Liver (tissue), 3 donors: Measurements from ENCODE around the gene ICOSLG.
"Not testable (repeated sequence)": the region's sequence is repeated elsewhere in the genome, so short reads cannot be mapped to it uniquely, and the experiment has no call there.

ENCODE experiments used
- ATF3 ChIP-seq: IDR thresholded peaks from 2 replicates; pipeline ENCODE4 v1.6.1; 2016; ENCODE audit warnings: antibody characterized with exemption
- CTCF ChIP-seq: fragments of 150-350 bp; IDR thresholded peaks from 2 replicates; pipeline ENCODE4 v1.5.1; 2017; ENCODE audit warnings: improper control_type of control experiment, low read depth, low read length; ENCODE audit not compliant: missing input control
- GABPA ChIP-seq, 2 donors: IDR thresholded peaks in 1 of 2; conservative IDR thresholded peaks in 1 of 2; 2 replicates each; pipeline ENCODE4 v1.6.1; 2016; ENCODE audit warnings: antibody characterized with exemption in 2 of 2, mild to moderate bottlenecking in 1 of 2, moderate library complexity in 1 of 2
- HNF4A ChIP-seq, 2 donors: conservative IDR thresholded peaks; 2 replicates each; pipeline ENCODE4 v1.6.1; 2016; ENCODE audit warnings: antibody characterized with exemption in 2 of 2, mild to moderate bottlenecking in 2 of 2
- NR2F2 ChIP-seq: IDR thresholded peaks from 2 replicates; pipeline ENCODE4 v1.6.1; 2016; ENCODE audit warnings: antibody characterized with exemption
- RAD21 ChIP-seq, 2 donors: IDR thresholded peaks; 2 replicates each; pipeline ENCODE4 v1.6.1; 2016; ENCODE audit warnings: antibody characterized with exemption in 2 of 2, mild to moderate bottlenecking in 2 of 2
- SP1 ChIP-seq: IDR thresholded peaks from 2 replicates; pipeline ENCODE4 v1.6.1; 2018; ENCODE audit warnings: antibody characterized with exemption, mild to moderate bottlenecking
- TAF1 ChIP-seq: conservative IDR thresholded peaks from 2 replicates; pipeline ENCODE4 v1.6.1; 2016; ENCODE audit warnings: antibody characterized with exemption, mild to moderate bottlenecking
- YY1 ChIP-seq: IDR thresholded peaks from 2 replicates; pipeline ENCODE4 v1.6.1; 2016; ENCODE audit warnings: antibody characterized with exemption, mild to moderate bottlenecking
- TF ChIP-seq, protein P1 (sequence below): IDR thresholded peaks from 2 replicates; pipeline ENCODE4 v1.6.1; 2016; ENCODE audit warnings: antibody characterized with exemption, mild to moderate bottlenecking
- TF ChIP-seq, protein P2 (sequence below): IDR thresholded peaks from 2 replicates; pipeline ENCODE4 v1.6.1; 2016; ENCODE audit warnings: antibody characterized with exemption
- TF ChIP-seq, protein P3 (sequence below): IDR thresholded peaks from 2 replicates; pipeline ENCODE4 v1.6.1; 2016; ENCODE audit warnings: antibody characterized with exemption
- donor health status: healthy.
- donor health status: healthy.

DNA sequence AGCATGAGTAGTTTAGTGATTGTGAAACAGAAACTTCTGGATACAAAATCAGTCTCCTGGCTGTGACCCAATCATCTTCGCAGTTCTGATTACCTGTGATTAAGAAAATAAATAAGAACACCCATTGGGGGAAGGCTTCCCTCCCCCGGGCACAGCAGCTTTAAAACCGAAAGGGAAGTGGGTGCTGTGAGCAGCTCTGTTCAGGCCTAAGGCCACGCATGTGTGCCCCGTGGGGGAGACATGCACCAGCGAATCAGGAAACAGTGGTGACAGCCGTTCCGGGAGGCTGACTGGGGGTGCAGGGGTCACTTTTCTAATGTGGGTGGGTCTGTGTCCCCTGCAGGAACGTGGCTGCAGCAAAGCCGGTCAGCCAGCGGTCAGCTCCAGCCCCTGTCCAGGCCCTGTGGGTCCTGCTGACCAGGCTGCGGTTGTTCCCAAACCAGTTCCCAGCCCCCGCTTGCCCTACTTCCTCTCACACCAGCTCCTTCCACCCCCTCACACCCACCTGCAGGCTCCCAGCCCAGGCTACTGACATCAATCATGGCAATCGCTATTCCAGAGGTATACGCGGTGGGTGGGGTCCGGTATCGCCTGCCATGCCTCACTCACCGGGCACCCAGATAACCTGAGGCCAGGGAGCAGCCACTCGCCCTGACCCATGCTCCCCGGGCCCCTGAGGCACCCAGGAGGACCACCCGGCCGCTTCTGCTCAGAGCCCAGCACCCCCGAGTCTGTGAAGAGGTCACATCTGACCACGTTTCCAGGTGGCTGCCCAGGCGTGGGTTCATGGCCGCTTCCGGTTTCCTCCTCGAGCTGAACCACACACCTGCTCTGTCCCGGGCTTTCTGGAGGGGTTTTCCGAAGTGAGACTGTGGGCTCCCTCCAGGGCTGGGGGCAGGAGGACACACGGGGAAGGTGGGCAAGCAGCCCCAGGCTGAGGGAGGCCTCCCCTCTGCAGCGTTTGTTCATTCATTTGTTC lies 33.8 kb downstream of the ICOSLG start:
- not testable (repeated sequence) for TF ChIP-seq ATF3; SP1; TAF1; YY1; CTCF; HNF4A (conservative IDR thresholded peaks at IDR 0.05); GABPA (IDR thresholded peaks at IDR 0.05 in 1 of 2, conservative IDR thresholded peaks at IDR 0.05 in 1 of 2); RAD21 (IDR thresholded peaks at IDR 0.05); NR2F2
- TF ChIP-seq, protein P1, sequence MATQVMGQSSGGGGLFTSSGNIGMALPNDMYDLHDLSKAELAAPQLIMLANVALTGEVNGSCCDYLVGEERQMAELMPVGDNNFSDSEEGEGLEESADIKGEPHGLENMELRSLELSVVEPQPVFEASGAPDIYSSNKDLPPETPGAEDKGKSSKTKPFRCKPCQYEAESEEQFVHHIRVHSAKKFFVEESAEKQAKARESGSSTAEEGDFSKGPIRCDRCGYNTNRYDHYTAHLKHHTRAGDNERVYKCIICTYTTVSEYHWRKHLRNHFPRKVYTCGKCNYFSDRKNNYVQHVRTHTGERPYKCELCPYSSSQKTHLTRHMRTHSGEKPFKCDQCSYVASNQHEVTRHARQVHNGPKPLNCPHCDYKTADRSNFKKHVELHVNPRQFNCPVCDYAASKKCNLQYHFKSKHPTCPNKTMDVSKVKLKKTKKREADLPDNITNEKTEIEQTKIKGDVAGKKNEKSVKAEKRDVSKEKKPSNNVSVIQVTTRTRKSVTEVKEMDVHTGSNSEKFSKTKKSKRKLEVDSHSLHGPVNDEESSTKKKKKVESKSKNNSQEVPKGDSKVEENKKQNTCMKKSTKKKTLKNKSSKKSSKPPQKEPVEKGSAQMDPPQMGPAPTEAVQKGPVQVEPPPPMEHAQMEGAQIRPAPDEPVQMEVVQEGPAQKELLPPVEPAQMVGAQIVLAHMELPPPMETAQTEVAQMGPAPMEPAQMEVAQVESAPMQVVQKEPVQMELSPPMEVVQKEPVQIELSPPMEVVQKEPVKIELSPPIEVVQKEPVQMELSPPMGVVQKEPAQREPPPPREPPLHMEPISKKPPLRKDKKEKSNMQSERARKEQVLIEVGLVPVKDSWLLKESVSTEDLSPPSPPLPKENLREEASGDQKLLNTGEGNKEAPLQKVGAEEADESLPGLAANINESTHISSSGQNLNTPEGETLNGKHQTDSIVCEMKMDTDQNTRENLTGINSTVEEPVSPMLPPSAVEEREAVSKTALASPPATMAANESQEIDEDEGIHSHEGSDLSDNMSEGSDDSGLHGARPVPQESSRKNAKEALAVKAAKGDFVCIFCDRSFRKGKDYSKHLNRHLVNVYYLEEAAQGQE: not testable (repeated sequence)
- TF ChIP-seq, protein P2, sequence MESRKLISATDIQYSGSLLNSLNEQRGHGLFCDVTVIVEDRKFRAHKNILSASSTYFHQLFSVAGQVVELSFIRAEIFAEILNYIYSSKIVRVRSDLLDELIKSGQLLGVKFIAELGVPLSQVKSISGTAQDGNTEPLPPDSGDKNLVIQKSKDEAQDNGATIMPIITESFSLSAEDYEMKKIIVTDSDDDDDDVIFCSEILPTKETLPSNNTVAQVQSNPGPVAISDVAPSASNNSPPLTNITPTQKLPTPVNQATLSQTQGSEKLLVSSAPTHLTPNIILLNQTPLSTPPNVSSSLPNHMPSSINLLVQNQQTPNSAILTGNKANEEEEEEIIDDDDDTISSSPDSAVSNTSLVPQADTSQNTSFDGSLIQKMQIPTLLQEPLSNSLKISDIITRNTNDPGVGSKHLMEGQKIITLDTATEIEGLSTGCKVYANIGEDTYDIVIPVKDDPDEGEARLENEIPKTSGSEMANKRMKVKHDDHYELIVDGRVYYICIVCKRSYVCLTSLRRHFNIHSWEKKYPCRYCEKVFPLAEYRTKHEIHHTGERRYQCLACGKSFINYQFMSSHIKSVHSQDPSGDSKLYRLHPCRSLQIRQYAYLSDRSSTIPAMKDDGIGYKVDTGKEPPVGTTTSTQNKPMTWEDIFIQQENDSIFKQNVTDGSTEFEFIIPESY: not testable (repeated sequence)
- TF ChIP-seq, protein P3, sequence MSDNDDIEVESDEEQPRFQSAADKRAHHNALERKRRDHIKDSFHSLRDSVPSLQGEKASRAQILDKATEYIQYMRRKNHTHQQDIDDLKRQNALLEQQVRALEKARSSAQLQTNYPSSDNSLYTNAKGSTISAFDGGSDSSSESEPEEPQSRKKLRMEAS: not testable (repeated sequence)
